Dedifferentiated amniotic fluid mesenchymal stem cell (primary cell): ENCODE measurements around the gene KCNK3.
"Not testable (repeated sequence)": the region's sequence is repeated elsewhere in the genome, so short reads cannot be mapped to it uniquely, and the experiment has no call there.

ENCODE experiments used
- DNase-seq: peaks from one replicate; pipeline ENCODE4 v3.0.0-alpha.2; 2016; ENCODE audit errors: extremely low spot score

KCNK3 gene

GRCh38 chr2:26756337-26756736 lies 63.8 kb downstream of the KCNK3 start:
- no peak for DNase-seq

- peak; percentile 96 for DNase-seq
Observed at GRCh38 chr2:26757873-26758789, 65.6 kb downstream of the KCNK3 start.

- DNase-seq, result no peak
Observed at GRCh38 chr2:26758790-26759321, 66.3 kb downstream of the KCNK3 start.

GRCh38 chr2:26759845-26760244 lies 67.3 kb downstream of the KCNK3 start:
- DNase-seq, result no peak

- not testable (repeated sequence) for DNase-seq
Observed at GRCh38 chr2:26760991-26761390, 68.5 kb downstream of the KCNK3 start.

- DNase-seq, result no peak
Observed at GRCh38 chr2:26763019-26763418, 70.5 kb downstream of the KCNK3 start.

- peak; percentile 73 for DNase-seq
Observed at GRCh38 chr2:26764078-26764887, 71.8 kb downstream of the KCNK3 start, which contains the start of gene SLC35F6. SLC35F6 (plus strand) TSS chr2:26764284; CDS start chr2:26764350, 66 bp downstream.

- no peak for DNase-seq
Observed at GRCh38 chr2:26764906-26765305, 72.4 kb downstream of the KCNK3 start.

GRCh38 chr2:26765475-26766200 lies 73.1 kb downstream of the KCNK3 start:
- no peak for DNase-seq

- DNase-seq, result no peak
Observed at GRCh38 chr2:26767129-26767528, 74.6 kb downstream of the KCNK3 start.

GRCh38 chr2:26767894-26768487 lies 75.5 kb downstream of the KCNK3 start:
- DNase-seq, result no peak

GRCh38 chr2:26768759-26769088 lies 76.2 kb downstream of the KCNK3 start:
- DNase-seq, result no peak

GRCh38 chr2:26769089-26769761 lies 76.7 kb downstream of the KCNK3 start:
- DNase-seq, result no peak

GRCh38 chr2:26770986-26771586 lies 78.6 kb downstream of the KCNK3 start:
- peak; percentile 79 for DNase-seq

- DNase-seq, result no peak
Observed at GRCh38 chr2:26772064-26773001, 79.8 kb downstream of the KCNK3 start.

- no peak for DNase-seq
Observed at GRCh38 chr2:26776195-26776800, 83.8 kb downstream of the KCNK3 start.

GRCh38 chr2:26778098-26778497 lies 85.6 kb downstream of the KCNK3 start:
- DNase-seq, result no peak

GRCh38 chr2:26778507-26778906 lies 86.0 kb downstream of the KCNK3 start:
- no peak for DNase-seq
